ENCODE measurements around the gene ATP6V0E2.

Gene ATP6V0E2

GRCh38 chr7:149882248-149883047, 8.7 kb downstream of the ATP6V0E2 start:
- H3K27ac ChIP-seq, result no peak overlapping the region
- no peaks in the 10 kb centered on the region for H3K27me3 ChIP-seq
- no peaks in the 10 kb centered on the region for H3K9me3 ChIP-seq
- H3K4me1 ChIP-seq (ENCODE audit: control insufficient read depth in 1 of 2, insufficient read depth in 1 of 2, low read depth in 1 of 2, low read length in 1 of 2), result no peaks in the 10 kb centered on the region
- no peak for TF ChIP-seq CTCF (IDR thresholded peaks at IDR 0.05)
- H3K36me3 ChIP-seq, result no peaks in the 10 kb centered on the region
- no peak overlapping the region for H3K4me3 ChIP-seq (ENCODE audit: low read depth in 1 of 2, low read length in 1 of 2)

GRCh38 chr7:149883048-149883438, 9.3 kb downstream of the ATP6V0E2 start:
- no peak overlapping the region for H3K27ac ChIP-seq
- no peak for TF ChIP-seq CTCF (IDR thresholded peaks at IDR 0.05)
- H3K36me3 ChIP-seq, result no peaks in the 10 kb centered on the region
- H3K9me3 ChIP-seq, result no peaks in the 10 kb centered on the region
- no peak overlapping the region for H3K4me3 ChIP-seq (ENCODE audit: low read depth in 1 of 2, low read length in 1 of 2)
- H3K4me1 ChIP-seq (ENCODE audit: control insufficient read depth in 1 of 2, insufficient read depth in 1 of 2, low read depth in 1 of 2, low read length in 1 of 2), result no peaks in the 10 kb centered on the region
- no peaks in the 10 kb centered on the region for H3K27me3 ChIP-seq

- Histone ChIP-seq H3K36me3 (no peaks in the 10 kb centered on the region), H3K4me1 (ENCODE audit: control insufficient read depth in 1 of 2, insufficient read depth in 1 of 2, low read depth in 1 of 2, low read length in 1 of 2) (no peaks in the 10 kb centered on the region), H3K27me3 (no peaks in the 10 kb centered on the region), H3K27ac (no peak overlapping the region), H3K9me3 (no peaks in the 10 kb centered on the region), H3K4me3 (ENCODE audit: low read depth in 1 of 2, low read length in 1 of 2) (no peak overlapping the region)
- no peak for TF ChIP-seq CTCF (IDR thresholded peaks at IDR 0.05)
These were observed 9.7 kb downstream of the ATP6V0E2 start for GRCh38 chr7:149883452-149883861.

GRCh38 chr7:149884016-149884415, 10.2 kb downstream of the ATP6V0E2 start:
- Histone ChIP-seq H3K4me1 (ENCODE audit: control insufficient read depth in 1 of 2, insufficient read depth in 1 of 2, low read depth in 1 of 2, low read length in 1 of 2) (no peaks in the 10 kb centered on the region), H3K27me3 (no peaks in the 10 kb centered on the region), H3K4me3 (ENCODE audit: low read depth in 1 of 2, low read length in 1 of 2) (no peak overlapping the region), H3K36me3 (no peaks in the 10 kb centered on the region), H3K9me3 (no peaks in the 10 kb centered on the region), H3K27ac (no peak overlapping the region)
- no peak for TF ChIP-seq CTCF (IDR thresholded peaks at IDR 0.05)

- no peak for TF ChIP-seq CTCF (IDR thresholded peaks at IDR 0.05)
- Histone ChIP-seq H3K27ac (no peak overlapping the region), H3K4me3 (ENCODE audit: low read depth in 1 of 2, low read length in 1 of 2) (no peak overlapping the region), H3K27me3 (no peaks in the 10 kb centered on the region), H3K9me3 (no peaks in the 10 kb centered on the region), H3K36me3 (no peaks in the 10 kb centered on the region), H3K4me1 (ENCODE audit: control insufficient read depth in 1 of 2, insufficient read depth in 1 of 2, low read depth in 1 of 2, low read length in 1 of 2) (no peaks in the 10 kb centered on the region)
These were observed 10.8 kb downstream of the ATP6V0E2 start for GRCh38 chr7:149884541-149884940.
